ENCODE results near the gene NOL3.

NOL3 gene

DNA sequence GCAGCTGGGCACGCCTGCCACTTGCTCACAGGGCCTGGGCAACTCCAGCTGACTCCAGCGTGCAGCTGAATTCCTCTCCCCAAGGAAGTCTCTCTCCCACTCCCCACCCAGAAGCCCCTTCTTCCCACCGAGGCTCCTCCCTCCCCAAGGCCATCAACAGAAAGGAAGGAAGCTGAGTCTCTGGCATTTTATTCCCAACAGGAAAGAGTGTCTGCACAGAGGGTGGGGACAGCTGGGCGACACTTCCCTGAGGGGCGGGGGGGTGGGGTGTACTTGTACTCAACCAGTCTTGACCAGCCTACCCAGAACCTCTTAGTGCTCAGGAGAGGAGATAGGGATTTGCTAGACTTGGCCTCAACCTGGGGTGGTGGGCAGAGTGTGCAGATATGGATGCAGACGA, 19.7 kb downstream of the NOL3 start, which contains the start of gene EXOC3L1:
Gene EXOC3L1, minus strand, starts transcription at position 96 of the 400 bp plus-strand sequence. CDS start 460 bp downstream, outside the sequence.
- no peak for DNase-seq (ENCODE audit: low read depth)

DNA sequence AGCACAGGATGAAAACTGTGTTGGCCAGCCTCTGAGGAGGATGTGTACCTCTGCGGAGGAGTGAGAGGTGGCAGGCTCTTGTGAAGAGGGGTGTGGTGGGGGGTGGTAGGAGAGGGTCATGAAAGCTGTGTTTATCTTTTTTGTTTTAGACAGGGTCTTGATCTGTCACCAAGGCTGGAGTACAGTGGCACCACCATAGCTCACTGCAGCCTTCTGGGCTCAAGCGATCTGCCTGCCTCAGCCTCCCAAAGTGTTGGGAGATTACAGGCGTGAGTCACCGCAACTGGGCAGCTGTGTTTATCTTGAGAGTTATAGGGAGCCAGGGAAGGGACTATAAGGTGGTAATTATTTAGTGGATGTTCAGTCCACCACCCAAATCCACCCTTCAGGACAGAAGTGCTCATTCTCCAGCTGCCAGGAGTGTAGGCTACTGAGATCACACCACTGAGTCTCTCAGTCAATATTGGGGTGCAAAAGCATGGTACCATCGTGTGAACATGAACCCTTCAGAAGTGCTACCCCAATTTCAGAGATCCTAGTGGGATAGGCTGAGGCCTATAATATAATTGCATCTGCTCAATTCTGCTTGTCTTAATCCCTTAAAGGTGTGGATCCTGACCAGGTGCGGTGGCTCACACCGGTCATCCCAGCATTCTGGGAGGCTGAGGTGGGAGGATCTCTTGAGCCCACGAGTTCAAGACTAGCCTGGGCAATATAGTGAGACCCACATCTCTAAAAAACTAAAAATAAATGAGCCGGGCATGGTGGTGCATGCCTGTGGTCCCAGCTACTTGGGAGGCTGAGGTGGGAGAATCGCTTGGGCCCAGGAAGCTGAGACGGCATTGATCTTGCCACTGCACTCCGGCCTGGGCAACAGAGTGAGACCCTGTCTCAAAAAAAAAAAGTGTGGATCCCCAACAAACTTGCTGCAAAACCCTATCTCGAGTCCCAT, 20.4 kb downstream of the NOL3 start:
- no peak for DNase-seq (ENCODE audit: low read depth)

DNA sequence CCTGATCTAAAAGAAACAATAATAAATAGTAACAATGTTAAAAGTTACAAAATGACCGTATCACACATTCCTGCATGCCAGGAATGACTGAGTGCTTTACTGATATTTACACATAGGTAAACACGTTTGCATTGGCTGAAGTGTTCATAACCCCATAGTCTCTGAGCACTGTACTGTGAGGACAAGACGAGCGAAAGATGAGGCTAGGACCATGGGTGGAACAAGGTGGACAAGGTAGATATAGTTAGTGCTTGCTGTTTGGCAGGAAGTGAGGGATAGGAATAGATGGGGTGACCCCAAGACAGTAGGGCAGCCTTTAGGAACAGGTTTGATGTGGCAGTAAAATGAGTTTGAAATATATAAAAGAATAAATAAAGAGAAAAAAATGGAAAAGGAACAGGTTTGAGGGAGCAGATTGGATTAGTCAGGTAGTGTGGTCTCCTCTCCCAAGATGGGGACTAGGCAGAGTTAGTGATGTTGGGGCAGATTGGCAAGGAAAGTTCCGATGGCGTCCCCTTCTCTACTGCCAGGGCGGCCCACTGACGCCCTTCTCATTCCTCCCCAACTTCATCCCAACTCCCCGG, 21.2 kb downstream of the NOL3 start:
- no peak for DNase-seq (ENCODE audit: low read depth)

DNA sequence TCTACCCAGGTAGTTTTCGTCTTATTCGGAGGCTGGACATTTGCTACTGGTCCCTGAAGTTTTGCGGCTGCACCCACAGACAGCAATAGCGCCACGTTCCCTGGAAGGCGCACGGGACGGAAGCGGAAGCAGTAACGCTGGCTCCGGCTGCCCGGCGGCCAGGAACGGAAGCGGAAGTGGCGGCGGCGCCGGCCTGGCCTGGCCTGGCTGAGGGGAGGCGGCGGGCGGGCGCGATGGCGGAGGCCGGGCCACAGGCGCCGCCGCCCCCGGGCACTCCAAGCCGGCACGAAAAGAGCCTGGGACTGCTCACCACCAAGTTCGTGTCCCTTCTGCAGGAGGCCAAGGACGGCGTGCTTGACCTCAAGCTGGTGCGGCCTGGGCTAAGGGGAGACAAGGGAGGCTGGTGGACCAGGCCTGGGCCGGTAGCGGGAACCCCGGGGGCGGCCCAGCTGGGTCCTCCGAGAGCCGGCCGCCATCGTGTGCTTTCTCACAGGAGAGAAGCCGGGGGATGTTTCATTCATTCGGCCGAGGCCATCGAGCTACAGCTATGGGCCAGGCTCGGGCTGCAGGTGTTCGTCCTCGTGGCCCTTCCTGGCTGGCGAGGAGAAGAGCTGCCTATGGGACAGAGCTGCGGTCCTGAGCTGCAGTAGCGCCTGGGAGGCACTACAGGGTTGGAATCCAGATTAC, 21.8 kb downstream of the NOL3 start, which contains the start of gene E2F4:
Gene E2F4, plus strand, starts transcription at position 161 of the 687 bp plus-strand sequence. Its CDS starts 73 bp downstream, at position 234.
- peak; percentile 83 for DNase-seq (ENCODE audit: low read depth)

DNA sequence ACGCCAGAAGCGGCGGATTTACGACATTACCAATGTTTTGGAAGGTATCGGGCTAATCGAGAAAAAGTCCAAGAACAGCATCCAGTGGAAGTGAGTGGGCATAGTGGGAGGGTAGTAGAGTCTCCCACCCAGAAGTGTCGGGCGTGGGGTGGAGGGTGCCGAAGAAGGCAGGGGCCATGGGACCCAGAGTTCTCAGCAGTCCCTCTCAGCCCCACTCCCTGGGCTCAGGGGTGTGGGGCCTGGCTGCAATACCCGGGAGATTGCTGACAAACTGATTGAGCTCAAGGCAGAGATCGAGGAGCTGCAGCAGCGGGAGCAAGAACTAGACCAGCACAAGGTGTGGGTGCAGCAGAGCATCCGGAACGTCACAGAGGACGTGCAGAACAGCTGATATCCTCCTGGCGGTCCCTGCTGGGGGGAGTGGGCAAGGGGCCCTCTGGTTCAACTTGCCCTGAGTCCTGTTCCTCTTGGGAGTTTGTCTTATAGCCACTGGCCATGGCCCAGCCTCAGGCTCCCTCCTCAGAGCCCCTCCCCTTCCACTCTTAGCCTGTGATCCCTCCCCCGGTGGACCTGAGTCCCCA, 22.5 kb downstream of the NOL3 start:
- DNase-seq (ENCODE audit: low read depth): no peak

DNA sequence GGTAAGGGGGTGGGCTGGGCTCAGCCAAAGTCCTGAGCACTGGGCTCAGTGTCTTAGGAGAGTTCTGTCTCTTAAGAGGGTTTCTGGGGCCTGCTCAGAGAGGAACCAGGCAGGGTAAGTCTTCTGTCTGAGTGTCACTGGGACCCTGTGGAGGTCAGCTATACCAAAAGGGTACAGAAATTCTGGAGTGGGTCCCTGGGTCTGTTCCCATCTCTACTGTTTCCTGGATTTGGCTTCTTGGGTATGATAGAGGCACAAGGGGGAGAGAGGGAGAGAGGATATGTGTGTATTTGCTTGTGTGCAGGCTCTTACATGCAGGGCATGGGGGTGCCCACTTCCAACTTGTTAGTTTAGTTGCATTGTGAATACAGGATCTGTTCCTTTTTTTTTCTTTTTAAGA, 23.2 kb downstream of the NOL3 start:
- DNase-seq (ENCODE audit: low read depth): no peak

DNA sequence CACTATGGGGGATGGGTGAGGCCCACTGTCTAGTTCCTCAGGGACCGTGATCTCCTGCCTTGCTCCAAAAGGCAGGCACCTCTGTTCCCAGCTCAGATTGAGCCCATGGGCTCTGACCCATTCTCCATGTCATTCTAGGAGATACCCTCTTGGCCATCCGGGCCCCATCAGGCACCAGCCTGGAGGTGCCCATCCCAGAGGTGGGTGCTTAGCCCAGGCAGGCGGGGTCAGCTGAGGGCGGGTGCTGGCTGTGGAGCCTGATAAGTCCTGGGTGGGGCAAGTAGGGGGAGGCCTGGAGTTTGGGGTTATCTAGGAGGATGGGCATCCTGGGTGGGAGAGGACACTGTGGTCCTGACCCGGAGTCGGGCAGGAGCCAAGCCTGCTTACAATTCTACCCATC, 23.9 kb downstream of the NOL3 start:
- no peak for DNase-seq (ENCODE audit: low read depth)

DNA sequence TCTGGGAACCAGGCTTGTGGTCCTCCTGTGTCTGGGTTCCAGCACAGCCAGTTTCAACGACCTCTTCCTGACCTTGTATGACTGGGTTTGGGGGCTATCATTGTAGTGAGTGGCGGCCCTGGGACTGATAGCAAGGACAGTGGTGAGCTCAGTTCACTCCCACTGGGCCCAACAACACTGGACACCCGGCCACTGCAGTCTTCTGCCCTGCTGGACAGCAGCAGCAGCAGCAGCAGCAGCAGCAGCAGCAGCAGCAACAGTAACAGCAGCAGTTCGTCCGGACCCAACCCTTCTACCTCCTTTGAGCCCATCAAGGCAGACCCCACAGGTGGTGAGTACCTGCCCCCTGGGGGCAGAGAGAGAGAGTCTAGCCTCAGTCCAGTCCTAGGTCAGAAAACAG, 25.3 kb downstream of the NOL3 start:
- no peak for DNase-seq (ENCODE audit: low read depth)

DNA sequence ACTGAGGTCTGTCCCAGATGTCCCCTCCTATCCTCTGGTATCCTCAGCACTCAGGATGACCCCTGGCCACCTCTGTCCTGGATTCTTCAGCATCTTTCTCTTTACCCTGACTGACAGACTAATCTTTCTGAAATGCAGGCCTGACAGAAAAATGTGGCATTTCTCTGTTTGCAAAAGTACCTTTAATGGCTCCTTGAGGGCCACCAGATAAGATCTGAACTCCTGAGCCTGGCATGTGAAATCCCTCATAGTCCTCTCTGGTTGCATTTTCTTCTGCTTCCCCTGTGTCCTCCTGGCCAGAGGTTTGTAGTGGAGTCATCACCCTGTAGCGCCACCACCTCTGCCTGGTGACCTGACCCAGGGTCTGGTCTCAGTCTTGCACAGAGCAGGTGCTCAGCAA, 26.5 kb downstream of the NOL3 start:
- no peak for DNase-seq (ENCODE audit: low read depth)

DNA sequence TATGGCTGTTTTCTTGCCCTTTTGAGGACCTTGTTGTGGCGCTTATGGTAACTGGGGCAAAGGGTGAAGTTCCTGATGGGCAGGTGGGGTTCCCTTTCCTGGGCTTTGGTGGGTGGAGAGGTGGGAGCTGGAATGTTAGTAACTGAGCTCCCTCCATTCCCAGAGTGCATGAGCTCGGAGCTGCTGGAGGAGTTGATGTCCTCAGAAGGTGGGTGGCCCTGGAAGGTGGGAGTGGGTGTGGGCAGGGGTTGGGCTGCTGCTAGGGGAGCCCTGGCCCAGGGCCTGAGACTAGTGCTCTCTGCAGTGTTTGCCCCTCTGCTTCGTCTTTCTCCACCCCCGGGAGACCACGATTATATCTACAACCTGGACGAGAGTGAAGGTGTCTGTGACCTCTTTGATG, 27.4 kb downstream of the NOL3 start:
- DNase-seq (ENCODE audit: low read depth): no peak

DNA sequence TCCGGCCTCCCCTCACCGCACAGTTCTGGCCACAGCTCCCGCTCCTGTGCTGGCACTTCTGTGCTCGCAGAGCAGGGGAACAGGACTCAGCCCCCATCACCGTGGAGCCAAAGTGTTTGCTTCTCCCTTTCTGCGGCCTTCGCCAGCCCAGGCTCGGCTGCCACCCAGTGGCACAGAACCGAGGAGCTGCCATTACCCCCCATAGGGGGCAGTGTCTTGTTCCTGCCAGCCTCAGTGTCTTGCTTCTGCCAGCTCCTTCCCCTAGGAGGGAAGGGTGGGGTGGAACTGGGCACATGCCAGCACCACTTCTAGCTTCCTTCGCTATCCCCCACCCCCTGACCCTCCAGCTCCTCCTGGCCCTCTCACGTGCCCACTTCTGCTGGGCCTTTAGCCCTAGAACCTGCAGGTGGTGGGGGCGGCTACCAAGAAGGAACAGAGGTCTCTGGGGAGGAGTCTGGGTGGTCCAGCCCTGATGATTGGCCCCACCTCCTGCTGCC, 27.9 kb downstream of the NOL3 start:
- DNase-seq (ENCODE audit: low read depth): no peak

DNA sequence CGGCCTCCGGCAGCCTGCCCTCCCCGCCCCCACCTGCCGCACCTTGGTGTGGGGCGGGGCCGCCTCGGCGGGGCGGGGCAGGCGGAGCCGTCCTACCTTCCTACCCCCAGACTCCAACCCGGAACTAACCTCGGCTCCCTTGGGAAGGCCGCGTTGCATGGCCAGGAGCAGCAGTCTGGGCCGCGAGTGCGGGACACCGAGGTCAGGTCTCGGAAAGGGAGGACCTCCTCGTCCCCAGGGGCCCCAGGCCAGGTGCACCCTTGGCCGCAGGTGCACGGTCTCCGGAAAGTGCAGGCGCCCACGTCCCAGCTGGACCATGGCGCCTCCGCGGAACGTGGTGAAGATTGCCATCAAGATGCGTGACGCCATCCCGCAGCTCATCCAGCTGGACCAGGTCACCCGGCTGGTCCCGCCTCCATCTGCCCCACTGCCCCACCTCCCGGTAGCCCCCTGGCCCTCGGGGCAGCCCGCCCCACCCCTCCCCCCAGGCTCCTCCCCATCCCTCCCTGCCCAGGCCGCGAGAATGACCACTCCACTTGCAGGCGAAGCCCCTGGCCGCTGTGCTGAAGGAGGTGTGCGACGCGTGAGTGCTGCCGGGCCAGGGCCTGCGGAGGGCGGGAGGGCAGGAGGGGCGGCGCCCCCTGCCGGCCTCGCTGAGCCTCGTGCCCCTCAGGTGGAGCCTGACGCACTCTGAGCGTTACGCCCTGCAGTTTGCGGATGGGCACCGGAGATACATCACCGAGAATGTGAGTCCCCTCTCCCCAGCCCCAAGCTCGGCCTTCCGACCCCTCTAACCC, 28.9 kb downstream of the NOL3 start, which contains the start of gene ELMO3:
Gene ELMO3, plus strand, starts transcription at position 121 of the 797 bp plus-strand sequence. Its CDS starts 196 bp downstream, at position 317.
- no peak for DNase-seq (ENCODE audit: low read depth)

DNA sequence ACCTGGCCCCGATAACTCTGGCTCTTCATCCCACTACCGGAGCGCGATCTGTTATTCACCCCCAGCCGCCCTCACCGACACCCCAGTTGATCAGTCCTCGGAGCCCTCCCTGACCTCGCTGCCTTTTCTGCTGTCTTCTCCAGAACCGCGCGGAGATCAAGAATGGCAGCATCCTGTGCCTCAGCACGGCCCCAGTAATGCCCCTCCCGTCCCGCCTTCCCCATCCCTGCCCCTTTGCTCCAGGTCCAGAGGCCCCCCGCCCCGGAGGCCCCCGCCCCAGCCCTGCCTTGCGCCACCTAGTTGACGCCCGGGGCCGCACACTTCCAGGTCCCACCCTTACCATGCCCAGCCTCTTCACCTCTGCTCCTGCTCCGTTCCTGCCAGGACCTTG, 29.5 kb downstream of the NOL3 start:
- DNase-seq (ENCODE audit: low read depth): no peak

DNA sequence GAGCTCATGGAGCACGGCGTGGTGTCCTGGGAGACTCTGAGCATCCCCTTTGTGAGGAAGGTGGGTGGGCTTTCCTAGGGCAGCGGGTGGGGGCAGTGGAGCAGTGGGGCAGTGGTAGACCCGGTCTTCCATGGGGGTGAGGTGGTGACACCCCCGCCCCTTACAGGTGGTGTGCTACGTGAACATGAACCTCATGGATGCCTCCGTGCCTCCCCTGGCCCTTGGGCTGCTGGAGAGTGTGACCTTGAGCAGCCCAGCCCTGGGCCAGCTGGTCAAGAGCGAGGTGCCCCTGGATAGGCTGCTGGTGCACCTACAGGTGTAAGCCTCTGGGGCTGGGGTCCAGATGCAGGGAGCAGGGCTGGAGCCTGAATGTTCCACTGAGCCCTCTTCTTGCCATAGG, 30.2 kb downstream of the NOL3 start:
- DNase-seq (ENCODE audit: low read depth): no peak

DNA sequence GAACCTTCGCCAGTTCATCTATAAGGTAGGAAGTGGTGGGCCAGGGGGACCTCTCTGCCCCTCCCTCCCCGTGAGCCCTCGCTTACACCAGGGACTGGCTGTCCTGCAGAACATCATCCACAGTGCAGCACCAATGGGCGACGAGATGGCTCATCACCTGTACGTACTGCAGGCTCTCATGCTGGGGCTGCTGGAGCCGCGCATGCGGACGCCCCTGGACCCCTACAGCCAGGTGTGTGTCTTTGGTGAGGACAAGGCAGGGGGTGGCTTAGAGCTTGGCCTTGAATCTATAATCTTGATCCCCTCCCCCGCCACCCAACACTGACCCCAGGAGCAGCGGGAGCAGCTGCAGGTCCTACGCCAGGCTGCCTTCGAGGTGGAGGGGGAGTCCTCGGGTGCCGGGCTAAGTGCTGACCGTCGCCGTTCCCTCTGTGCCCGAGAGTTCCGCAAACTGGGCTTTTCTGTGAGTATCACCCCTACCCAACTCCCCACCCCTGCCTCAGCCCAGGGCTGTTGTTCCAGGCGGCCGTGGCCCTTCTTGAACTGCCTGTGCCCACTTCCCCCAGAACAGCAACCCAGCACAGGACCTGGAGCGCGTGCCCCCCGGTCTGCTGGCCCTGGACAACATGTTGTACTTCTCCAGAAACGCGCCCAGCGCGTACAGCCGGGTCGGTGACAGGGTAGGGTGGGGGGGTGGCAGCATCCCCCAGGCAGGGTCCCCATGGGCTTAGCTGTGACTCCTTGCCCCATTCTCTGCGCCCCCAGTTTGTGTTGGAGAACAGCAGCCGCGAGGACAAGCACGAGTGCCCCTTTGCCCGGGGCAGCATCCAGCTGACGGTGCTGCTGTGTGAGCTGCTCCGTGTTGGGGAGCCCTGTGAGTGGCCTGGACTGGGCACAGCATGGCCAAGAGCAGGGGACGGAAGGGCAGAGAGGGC, 31.3 kb downstream of the NOL3 start:
- no peak for DNase-seq (ENCODE audit: low read depth)

DNA sequence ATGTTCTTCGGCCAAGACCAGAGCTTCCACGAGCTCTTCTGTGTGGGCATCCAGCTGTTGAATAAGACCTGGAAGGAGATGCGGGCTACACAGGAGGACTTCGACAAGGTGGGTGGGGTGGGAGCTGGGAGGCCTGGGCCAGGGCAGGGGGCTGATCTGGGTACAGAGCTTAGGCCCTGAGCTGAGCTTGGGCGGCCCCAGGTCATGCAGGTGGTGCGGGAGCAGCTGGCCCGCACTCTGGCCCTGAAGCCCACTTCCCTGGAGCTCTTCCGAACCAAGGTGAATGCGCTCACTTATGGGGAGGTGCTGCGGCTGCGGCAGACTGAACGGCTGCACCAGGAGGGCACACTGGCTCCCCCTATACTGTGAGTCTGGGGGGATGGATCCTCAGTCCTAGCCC, 32.1 kb downstream of the NOL3 start:
- DNase-seq (ENCODE audit: low read depth): no peak

DNA sequence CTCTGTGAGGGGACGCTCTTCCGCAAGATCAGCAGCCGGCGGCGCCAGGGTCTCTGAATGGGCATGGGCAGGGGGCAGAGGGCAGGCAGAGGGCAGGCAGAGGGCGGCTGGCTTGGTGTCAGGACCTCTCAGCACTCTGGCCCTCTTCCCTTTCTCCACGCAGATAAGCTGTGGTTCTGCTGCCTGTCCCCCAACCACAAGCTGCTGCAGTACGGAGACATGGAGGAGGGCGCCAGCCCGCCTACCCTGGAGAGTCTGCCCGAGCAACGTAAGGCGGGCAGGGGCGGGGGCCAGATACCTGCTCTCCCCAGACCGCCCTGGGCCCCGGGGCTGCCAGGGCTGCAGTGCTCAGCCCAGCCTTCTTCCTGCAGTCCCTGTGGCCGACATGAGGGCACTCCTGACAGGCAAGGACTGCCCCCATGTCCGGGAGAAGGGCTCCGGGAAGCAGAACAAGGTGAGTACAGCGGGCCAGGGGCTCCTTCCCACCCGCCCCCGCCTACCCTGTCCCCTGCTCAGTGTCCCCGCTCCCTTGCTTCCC, 32.7 kb downstream of the NOL3 start:
- DNase-seq (ENCODE audit: low read depth): no peak

DNA sequence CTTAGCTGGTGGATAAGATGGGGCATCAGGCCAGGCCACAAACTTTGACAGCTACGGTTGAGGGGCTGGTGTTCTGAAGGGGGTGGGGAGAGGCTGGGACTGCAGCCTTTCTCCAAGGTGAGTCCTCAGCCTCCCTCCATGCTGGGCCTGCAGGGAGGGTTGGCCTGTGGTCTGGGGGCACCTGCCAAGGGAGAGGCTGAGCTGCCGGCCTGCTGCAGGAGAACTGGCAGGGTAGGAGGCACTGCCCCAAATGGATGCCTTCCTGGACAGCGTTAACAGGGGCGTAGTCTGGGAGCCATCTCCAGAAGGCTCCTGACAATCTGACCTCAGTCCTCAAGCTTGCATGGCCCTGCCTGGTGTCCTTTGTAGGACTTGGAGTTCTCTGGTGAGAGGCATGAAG, 33.7 kb downstream of the NOL3 start:
- DNase-seq (ENCODE audit: low read depth): no peak

DNA sequence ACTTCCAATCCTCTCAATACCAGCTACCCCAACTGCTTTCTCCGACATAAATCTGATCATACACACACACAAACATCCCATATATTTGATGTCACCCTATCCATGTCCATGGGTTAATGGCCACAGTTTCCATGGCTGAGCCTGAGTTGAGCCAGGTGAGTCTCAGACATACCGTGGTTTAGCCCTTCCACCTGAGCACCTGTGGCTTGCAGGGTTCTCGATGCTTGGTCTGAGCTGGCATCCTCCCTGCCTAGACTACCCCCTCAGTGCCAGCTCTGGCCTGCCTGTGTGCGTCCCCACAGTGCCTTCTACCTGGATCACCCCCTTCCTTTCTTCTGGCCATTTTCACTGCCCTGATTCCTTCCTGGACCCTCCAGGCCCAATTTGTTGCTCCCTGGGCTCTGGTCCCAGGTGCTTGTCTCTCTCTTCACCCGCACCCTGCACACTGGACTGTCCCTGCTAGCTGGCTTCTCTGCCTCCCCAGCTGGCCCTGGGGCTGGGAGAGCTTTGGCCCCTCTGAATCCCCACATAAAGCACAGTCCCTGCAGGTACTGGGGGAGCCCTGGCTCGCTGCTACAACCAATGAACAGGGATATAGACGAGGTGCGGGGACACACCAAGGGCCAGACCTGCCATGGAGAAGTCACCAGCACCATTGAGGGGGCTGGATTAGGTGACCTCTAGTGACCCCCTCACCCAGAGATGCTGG, 35.9 kb downstream of the NOL3 start:
- no peak for DNase-seq (ENCODE audit: low read depth)
